GM18909 (cell line): ENCODE data around the gene ALPK3.

ENCODE experiments used
- ATAC-seq: cut with Tn5 transposase; IDR thresholded peaks from one replicate; pipeline ENCODE4 v1.9.1; 2021; ENCODE audit warnings: mild to moderate bottlenecking; ENCODE audit not compliant: unreplicated experiment, poor library complexity

The ALPK3 gene

DNA sequence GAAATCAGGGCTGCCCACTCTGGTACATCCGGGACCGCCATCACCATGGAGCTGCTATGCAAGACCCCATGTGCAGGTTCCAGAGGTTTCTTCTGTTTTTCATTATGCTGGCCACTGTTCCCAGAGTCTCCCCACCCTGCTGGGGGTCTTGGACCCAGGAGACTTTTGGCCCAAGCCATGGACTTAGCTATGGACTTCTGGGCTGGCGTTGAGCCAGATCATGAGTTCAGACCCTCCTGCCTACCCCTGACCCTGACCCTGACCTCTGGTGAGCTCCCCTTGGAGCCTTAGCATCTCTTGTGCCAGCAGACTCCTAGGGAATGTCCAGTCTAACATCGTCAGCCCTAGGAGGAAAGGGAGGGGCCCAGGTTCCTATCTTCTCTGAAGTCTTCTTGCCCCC, 92.6 kb downstream of the ALPK3 start:
- no peak for ATAC-seq

DNA sequence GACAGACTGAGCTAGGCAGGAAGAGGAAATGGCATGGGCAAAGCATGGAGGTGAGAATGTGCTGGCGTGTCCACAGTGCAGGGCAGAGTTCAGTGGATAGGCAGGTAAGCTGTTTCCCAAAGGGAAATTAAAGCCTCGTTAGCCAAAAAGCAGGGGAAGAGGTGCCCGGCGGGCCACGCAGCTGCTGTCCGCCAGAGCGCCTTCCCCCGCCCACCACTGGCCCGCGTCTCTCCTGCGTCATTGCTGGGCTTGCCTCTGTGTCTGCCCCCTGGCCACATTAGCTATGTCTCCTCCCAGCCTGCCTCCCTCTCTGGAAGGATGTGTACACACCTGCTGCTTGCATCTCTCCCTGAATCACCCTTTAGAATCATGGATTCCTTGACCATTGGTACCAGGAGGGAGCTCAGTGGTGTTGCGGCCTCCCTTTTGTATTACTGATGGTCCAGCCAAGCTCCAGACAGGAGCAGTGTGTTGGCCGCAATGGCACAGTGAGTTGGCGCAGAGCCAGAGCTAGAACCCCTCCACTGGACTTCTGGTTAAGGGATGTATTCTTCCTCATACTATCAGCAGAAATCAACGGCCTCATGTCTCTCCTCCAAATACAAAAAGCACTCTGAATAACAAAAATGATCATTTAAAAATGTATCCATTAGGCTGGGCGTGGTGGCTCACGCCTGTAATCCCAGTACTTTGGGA, 93.9 kb downstream of the ALPK3 start:
- no peak for ATAC-seq

DNA sequence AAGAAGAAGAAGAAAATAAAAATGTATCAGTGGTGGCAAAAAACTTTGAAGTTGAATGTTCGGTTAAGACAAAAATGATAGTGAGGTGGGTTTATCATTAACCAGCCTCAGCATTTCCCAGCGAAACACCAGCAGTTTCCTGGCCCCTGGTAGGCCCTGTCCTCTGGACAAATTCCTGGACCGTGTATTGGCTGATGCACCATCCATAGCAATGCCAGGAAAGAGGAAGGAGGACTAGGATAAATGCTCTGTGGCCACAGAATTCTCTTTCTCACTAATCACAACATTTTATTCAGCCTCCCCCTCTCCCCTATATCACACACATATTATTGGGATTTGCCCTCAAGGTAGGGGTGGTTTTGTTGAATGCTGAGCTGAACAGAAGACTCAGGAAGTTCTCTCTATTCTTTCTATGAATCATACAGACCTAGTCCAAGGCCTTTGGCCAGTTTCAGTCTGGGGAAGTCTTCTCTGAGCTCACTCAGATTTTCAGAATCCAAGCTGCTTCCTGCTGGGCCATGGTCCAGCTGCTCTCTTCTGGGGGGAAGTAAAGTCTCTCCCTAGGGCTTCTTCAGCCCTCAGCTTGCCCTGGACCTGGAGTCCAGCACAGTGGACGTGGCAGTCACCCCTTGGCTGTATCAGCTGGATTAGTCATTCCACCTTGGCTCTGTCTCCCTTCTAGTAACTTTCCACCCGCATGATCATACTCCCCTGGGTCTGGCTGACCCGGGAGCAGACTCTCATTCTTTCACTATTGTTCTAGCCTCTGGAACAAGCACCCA, 94.9 kb downstream of the ALPK3 start:
- no peak for ATAC-seq

DNA sequence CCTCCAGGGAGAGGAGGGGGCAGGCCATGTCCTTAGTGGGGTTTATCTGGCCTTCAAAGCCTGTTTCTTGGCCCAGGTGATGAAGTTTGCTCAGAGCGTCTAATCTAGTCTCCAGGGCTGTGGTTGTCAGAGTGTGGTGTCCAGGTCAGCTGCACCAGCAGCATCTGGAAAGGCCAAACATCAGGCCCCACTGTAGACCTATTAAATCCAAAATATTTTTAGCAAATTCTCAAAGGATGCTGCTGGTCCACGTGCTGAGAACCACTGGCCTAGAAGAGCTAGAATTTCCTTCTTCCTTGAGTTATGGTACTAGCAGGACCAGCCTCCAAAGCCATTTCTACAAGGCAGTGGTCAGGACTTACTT, 96.2 kb downstream of the ALPK3 start:
- no peak for ATAC-seq

GRCh38 chr15:84914351-84914750, 97.2 kb downstream of the ALPK3 start:
- no peak for ATAC-seq

- peak; percentile 98 for ATAC-seq
Measured at GRCh38 chr15:84914909-84915605, 97.9 kb downstream of the ALPK3 start.

DNA sequence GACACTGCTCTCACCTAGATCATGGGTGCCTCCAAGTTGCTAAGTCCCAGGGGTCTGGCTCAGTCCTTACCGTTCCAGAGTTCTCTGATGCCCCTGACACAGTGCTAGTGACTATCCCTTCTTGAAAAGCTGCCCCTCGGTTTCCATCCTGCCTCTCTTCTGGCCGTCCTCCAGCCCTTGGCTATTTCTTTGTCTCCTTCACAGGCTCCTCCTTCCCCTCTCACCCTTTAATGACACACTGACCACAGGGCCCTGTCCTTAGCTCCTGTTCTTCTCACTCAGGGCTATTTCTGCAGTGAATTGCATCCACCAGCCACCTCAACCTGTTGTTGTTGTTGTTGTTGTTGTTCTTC, 98.4 kb downstream of the ALPK3 start:
- ATAC-seq, result no peak

DNA sequence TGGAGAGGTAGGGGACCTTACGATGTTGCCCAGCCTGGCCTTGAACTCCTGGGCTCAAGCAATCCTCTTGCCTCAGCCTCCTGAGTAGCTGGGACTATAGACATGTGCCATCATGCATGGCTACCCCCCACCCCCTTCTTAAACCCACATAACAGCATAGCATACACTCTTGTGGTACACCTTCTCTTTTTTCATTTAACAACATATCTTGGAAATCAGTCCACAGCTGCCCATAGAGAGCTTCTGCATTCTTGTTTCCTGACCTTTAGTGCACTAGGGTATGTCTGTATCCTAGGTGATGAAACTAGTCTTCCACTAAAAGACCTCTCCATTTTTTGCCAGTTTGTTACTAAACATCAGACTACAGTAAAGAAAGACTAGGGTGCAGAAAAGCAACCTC, 100.3 kb downstream of the ALPK3 start:
- no peak for ATAC-seq

DNA sequence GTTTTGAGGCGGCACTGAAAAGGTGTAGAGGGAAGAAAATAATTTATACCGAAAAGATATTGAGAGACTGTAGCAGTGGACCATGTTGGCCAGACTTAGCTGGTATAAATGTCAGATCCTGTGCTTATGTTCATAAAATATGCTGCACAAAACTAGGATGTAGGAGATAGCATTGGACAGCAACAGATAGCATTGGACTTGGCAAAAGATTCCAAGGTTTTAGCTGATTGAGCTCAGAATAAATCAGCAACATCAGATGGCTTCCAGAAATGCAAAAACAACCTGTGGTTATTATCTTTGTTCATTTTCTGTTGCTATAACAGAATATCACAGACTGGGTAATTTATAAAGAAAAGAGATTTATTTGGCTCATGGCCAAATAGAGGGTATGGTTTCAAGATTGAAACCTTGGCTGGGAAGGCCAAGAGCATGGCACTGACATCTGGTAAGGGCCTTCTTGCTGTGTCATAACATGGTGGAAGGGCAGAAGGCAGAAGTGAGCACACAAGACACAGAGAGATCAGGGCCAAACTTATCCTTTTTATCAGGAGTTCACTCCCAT, 102.0 kb downstream of the ALPK3 start:
- no peak for ATAC-seq

GRCh38 chr15:84921121-84921520, 104.0 kb downstream of the ALPK3 start:
- ATAC-seq, result no peak

GRCh38 chr15:84922530-84922929, 105.4 kb downstream of the ALPK3 start:
- no peak for ATAC-seq
